Adipocyte (in vitro differentiated cells): ENCODE measurements around the gene LGALSL.

Experiments
- DNase-seq: peaks from one replicate; pipeline ENCODE4 v3.0.0-alpha.2; 2015; ENCODE audit warnings: low read depth
- H3K27me3 ChIP-seq: replicated peaks from 2 replicates; pipeline ENCODE4 v1.7.0; 2013; ENCODE audit warnings: mild to moderate bottlenecking, low read length, moderate library complexity; ENCODE audit not compliant: control insufficient read depth, insufficient read depth
- H3K36me3 ChIP-seq: 2 replicates; pipeline ENCODE4 v1.7.0; 2013; ENCODE audit warnings: low read length, mild to moderate bottlenecking, moderate library complexity; ENCODE audit not compliant: control insufficient read depth, insufficient read depth, severe bottlenecking
- H3K4me1 ChIP-seq: 2 replicates; pipeline ENCODE4 v1.7.0; 2013; ENCODE audit warnings: mild to moderate bottlenecking, low read length, moderate library complexity; ENCODE audit not compliant: control insufficient read depth, insufficient read depth
- H3K4me3 ChIP-seq: 2 replicates; pipeline ENCODE4 v1.7.0; 2013; ENCODE audit warnings: mild to moderate bottlenecking, low read length, moderate library complexity
- H3K9ac ChIP-seq: 2 replicates; pipeline ENCODE4 v1.7.0; 2013; ENCODE audit warnings: mild to moderate bottlenecking, low read length, moderate library complexity
- H3K9me3 ChIP-seq: 2 replicates; pipeline ENCODE4 v1.7.0; 2013; ENCODE audit warnings: mild to moderate bottlenecking, low read length, moderate library complexity; ENCODE audit not compliant: control insufficient read depth

LGALSL gene

GRCh38 chr2:64474636-64475035, 20.7 kb downstream of the LGALSL start:
- Histone ChIP-seq H3K9me3 (no peaks in the 10 kb centered on the region), H3K36me3 (no peaks in the 10 kb centered on the region), H3K4me3 (no peak overlapping the region), H3K27me3 (peaks cover 9% of the 10 kb centered on the region), H3K9ac (no peak overlapping the region), H3K4me1 (no peaks in the 10 kb centered on the region)
- DNase-seq: no peak

GRCh38 chr2:64477037-64477436, 23.1 kb downstream of the LGALSL start:
- H3K4me3 ChIP-seq: no peak overlapping the region
- no peaks in the 10 kb centered on the region for H3K9me3 ChIP-seq
- H3K36me3 ChIP-seq: no peaks in the 10 kb centered on the region
- H3K4me1 ChIP-seq: no peaks in the 10 kb centered on the region
- H3K9ac ChIP-seq: no peak overlapping the region
- no peak for DNase-seq
- H3K27me3 ChIP-seq: peaks cover 5% of the 10 kb centered on the region

- DNase-seq: no peak
- no peaks in the 10 kb centered on the region for H3K9me3 ChIP-seq
- H3K9ac ChIP-seq: no peak overlapping the region
- peaks cover 1% of the 10 kb centered on the region for H3K27me3 ChIP-seq
- H3K4me3 ChIP-seq: no peak overlapping the region
- no peaks in the 10 kb centered on the region for H3K4me1 ChIP-seq
- H3K36me3 ChIP-seq: no peaks in the 10 kb centered on the region
Observed at GRCh38 chr2:64477979-64478378, 24.0 kb downstream of the LGALSL start.

- H3K27me3 ChIP-seq: no peaks in the 10 kb centered on the region
- no peaks in the 10 kb centered on the region for H3K9me3 ChIP-seq
- H3K9ac ChIP-seq: no peak overlapping the region
- H3K4me3 ChIP-seq: no peak overlapping the region
- H3K36me3 ChIP-seq: no peaks in the 10 kb centered on the region
- DNase-seq: no peak
- no peaks in the 10 kb centered on the region for H3K4me1 ChIP-seq
Observed at GRCh38 chr2:64478502-64479230, 24.7 kb downstream of the LGALSL start.

GRCh38 chr2:64479259-64480117, 25.5 kb downstream of the LGALSL start:
- DNase-seq: no peak
- H3K36me3 ChIP-seq: no peaks in the 10 kb centered on the region
- no peaks in the 10 kb centered on the region for H3K4me1 ChIP-seq
- no peak overlapping the region for H3K9ac ChIP-seq
- H3K4me3 ChIP-seq: no peak overlapping the region
- no peaks in the 10 kb centered on the region for H3K27me3 ChIP-seq
- H3K9me3 ChIP-seq: no peaks in the 10 kb centered on the region

- H3K4me3 ChIP-seq: no peak overlapping the region
- DNase-seq: no peak
- H3K27me3 ChIP-seq: peaks cover under 1% of the 10 kb centered on the region
- no peak overlapping the region for H3K9ac ChIP-seq
- H3K4me1 ChIP-seq: peaks cover 9% of the 10 kb centered on the region
- no peaks in the 10 kb centered on the region for H3K36me3 ChIP-seq
- no peaks in the 10 kb centered on the region for H3K9me3 ChIP-seq
Observed at GRCh38 chr2:64481665-64482064, 27.7 kb downstream of the LGALSL start.

- H3K4me3 ChIP-seq: no peak overlapping the region
- H3K9ac ChIP-seq: no peak overlapping the region
- H3K4me1 ChIP-seq: peaks cover 9% of the 10 kb centered on the region
- no peaks in the 10 kb centered on the region for H3K9me3 ChIP-seq
- peaks cover 3% of the 10 kb centered on the region for H3K27me3 ChIP-seq
- DNase-seq: no peak
- H3K36me3 ChIP-seq: no peaks in the 10 kb centered on the region
Observed at GRCh38 chr2:64482243-64482642, 28.3 kb downstream of the LGALSL start.

GRCh38 chr2:64482765-64483504, 29.0 kb downstream of the LGALSL start:
- Histone ChIP-seq H3K36me3 (no peaks in the 10 kb centered on the region), H3K4me1 (peaks cover 9% of the 10 kb centered on the region), H3K9me3 (no peaks in the 10 kb centered on the region), H3K27me3 (peaks cover 3% of the 10 kb centered on the region), H3K9ac (no peak overlapping the region), H3K4me3 (no peak overlapping the region)
- DNase-seq: peak; percentile 24

GRCh38 chr2:64485331-64485730, 31.4 kb downstream of the LGALSL start:
- H3K4me3 ChIP-seq: no peak overlapping the region
- H3K27me3 ChIP-seq: peaks cover 3% of the 10 kb centered on the region
- no peaks in the 10 kb centered on the region for H3K36me3 ChIP-seq
- peaks cover 11% of the 10 kb centered on the region for H3K4me1 ChIP-seq
- no peak overlapping the region for H3K9ac ChIP-seq
- DNase-seq: no peak
- H3K9me3 ChIP-seq: no peaks in the 10 kb centered on the region

GRCh38 chr2:64485961-64486360, 32.0 kb downstream of the LGALSL start:
- no peaks in the 10 kb centered on the region for H3K9me3 ChIP-seq
- H3K36me3 ChIP-seq: no peaks in the 10 kb centered on the region
- no peak overlapping the region for H3K4me3 ChIP-seq
- peaks cover 3% of the 10 kb centered on the region for H3K27me3 ChIP-seq
- H3K9ac ChIP-seq: no peak overlapping the region
- H3K4me1 ChIP-seq: peaks cover 11% of the 10 kb centered on the region
- DNase-seq: peak; percentile 5
